Glutamatergic neuron (in vitro differentiated cells): Measurements from ENCODE around the gene MDM4. TPM values are rescaled to one million over a fixed set of nuclear protein-coding genes. Genes with fewer than 3 reads are reported as not detected.

Experiments
- DNase-seq: peaks from one replicate; pipeline ENCODE4 v3.0.0; 2022
- H3K27ac Mint-ChIP-seq: one replicate; pipeline ENCODE4 v1.8.0; 2020; ENCODE audit warnings: mild to moderate bottlenecking, mixed read lengths, inconsistent platforms; ENCODE audit not compliant: unreplicated experiment
- H3K27me3 Mint-ChIP-seq: one replicate; pipeline ENCODE4 v1.8.0; 2020; ENCODE audit warnings: mild to moderate bottlenecking, moderate library complexity, mixed read lengths, inconsistent platforms; ENCODE audit not compliant: unreplicated experiment
- H3K36me3 Mint-ChIP-seq: one replicate; pipeline ENCODE4 v1.8.0; 2020; ENCODE audit warnings: mild to moderate bottlenecking, mixed read lengths, inconsistent platforms; ENCODE audit not compliant: unreplicated experiment
- H3K4me1 Mint-ChIP-seq: one replicate; pipeline ENCODE4 v1.8.0; 2020; ENCODE audit warnings: mild to moderate bottlenecking, low read depth, mixed read lengths, inconsistent platforms; ENCODE audit not compliant: unreplicated experiment
- H3K4me3 Mint-ChIP-seq: one replicate; pipeline ENCODE4 v1.8.0; 2020; ENCODE audit warnings: mild to moderate bottlenecking, mixed read lengths, inconsistent platforms; ENCODE audit not compliant: unreplicated experiment
- H3K9me3 Mint-ChIP-seq: one replicate; pipeline ENCODE4 v1.8.0; 2020; ENCODE audit warnings: mild to moderate bottlenecking, moderate library complexity, mixed read lengths, inconsistent platforms; ENCODE audit not compliant: unreplicated experiment
- total RNA-seq: library from RNA; stranded (reverse); fragmentation: NEBNext Ultra II Directional; extraction: Animal tissue kit (Norgen Biotek cat#: 25700); gene quantifications from one replicate; pipeline ENCODE4 v1.2.1, GENCODE V29; 2021; ENCODE audit not compliant: unreplicated experiment
- TF ChIP-seq, protein P1 (sequence below): fragments of 200-600 bp; sonication (generic); IDR thresholded peaks from one replicate; pipeline ENCODE4 v1.5.0; 2021; ENCODE audit not compliant: partially characterized antibody, unreplicated experiment

MDM4 gene
- total RNA-seq, 1 donor from 2014 or later: 93.9 TPM

DNA sequence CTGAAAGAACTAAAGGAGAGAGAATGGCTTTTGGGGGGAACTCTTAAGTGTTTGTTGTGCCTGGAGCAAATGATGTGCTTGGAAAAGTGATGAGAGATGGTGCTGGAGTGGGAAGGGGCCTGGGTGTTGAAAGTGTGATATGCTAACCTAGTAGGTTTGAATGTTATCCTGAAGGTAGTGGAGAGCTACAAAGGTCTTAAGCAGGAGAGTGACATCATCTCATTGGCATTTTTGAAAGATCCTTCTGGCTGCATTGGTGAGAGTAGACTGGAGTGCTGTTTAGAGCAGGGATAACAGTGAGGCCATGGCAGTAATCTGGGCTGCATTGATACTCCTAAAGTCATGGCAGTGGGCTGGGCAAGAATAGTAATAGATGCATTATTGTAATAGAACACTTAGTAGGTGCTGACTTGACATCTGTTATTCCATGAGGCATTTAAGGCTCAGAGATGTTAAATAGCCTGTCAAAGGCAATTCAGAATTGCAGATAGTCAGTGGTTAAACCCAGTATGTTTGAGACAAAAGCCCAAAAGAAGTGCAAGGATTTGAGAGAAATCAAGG, 44.5 kb downstream of the MDM4 start:
- Mint-ChIP-seq H3K36me3 (no peaks in the 10 kb centered on the region), H3K4me1 (peaks cover 11% of the 10 kb centered on the region), H3K9me3 (peaks cover under 1% of the 10 kb centered on the region), H3K27ac (no peak overlapping the region), H3K4me3 (no peak overlapping the region), H3K27me3 (no peaks in the 10 kb centered on the region)
- TF ChIP-seq, protein P1, sequence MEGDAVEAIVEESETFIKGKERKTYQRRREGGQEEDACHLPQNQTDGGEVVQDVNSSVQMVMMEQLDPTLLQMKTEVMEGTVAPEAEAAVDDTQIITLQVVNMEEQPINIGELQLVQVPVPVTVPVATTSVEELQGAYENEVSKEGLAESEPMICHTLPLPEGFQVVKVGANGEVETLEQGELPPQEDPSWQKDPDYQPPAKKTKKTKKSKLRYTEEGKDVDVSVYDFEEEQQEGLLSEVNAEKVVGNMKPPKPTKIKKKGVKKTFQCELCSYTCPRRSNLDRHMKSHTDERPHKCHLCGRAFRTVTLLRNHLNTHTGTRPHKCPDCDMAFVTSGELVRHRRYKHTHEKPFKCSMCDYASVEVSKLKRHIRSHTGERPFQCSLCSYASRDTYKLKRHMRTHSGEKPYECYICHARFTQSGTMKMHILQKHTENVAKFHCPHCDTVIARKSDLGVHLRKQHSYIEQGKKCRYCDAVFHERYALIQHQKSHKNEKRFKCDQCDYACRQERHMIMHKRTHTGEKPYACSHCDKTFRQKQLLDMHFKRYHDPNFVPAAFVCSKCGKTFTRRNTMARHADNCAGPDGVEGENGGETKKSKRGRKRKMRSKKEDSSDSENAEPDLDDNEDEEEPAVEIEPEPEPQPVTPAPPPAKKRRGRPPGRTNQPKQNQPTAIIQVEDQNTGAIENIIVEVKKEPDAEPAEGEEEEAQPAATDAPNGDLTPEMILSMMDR: no peak
- no peak for DNase-seq

DNA sequence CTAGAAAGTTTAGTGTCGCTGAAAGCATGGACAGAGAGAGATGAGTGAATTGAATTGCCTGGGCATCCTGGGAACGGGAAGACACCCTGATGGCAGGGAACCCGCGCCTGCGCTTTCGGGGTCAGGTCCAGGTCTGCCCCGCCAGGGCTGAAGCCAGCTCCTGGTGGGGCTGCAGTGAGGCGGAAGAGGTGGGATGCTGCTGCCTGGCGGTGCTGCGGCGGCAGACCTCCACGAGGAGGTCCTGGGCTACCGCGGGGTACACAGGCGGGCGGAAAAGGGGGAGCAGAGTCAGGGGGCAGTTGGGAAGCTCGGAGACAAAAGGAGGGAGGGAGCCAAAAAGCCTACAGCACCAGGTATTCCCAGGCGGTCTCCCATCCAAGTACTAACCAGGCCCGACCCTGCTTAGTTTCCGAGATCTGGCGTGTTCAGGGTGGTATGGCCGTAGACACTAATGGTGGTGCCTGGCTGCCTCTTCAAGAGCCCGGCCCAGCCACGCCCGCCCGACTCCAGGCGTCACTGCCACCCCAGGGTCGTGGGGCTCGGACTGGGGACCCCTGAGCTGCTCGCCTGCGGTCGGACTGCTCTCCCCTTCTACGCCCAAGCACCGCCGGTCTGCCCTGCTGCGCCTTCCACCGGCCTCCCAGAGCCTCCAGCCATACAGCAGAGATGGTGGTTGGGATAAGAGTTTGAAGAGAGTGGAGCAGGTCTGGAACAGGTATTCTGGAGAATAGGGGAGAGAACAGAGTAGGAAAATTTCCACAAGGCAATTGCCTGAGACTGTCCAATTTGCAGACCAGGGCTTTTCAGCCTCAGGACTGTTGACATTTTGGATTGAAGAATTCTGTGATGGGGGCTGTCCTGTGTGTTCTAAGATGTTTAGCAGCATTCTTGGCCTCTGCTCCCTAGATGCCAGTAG, 46.1 kb downstream of the MDM4 start:
- Mint-ChIP-seq H3K4me1 (peaks cover 27% of the 10 kb centered on the region), H3K27me3 (no peaks in the 10 kb centered on the region), H3K4me3 (no peak overlapping the region), H3K27ac (no peak overlapping the region), H3K9me3 (peaks cover 3% of the 10 kb centered on the region), H3K36me3 (no peaks in the 10 kb centered on the region)
- TF ChIP-seq, protein P1: no peak
- DNase-seq: no peak

DNA sequence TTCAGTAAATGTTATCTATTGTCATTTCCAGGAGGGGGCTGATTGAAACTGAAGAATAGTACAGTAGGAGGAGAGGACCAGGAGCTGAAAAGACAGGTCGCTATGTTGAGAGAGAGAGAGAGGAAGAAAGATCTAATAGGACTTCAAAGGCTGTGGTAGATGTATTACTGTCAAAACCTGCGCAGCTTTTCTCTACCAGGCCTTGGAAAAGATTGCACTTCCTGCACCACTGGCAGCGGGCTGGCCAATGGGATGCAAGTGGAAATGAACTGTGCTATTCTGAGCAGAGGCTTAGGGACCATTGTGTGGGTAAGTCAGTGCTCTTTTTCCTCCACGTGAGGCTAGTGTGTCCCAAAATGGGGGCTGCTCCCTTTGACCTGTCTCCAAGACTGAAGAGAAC, 47.1 kb downstream of the MDM4 start:
- peaks cover 24% of the 10 kb centered on the region for H3K4me1 Mint-ChIP-seq

DNA sequence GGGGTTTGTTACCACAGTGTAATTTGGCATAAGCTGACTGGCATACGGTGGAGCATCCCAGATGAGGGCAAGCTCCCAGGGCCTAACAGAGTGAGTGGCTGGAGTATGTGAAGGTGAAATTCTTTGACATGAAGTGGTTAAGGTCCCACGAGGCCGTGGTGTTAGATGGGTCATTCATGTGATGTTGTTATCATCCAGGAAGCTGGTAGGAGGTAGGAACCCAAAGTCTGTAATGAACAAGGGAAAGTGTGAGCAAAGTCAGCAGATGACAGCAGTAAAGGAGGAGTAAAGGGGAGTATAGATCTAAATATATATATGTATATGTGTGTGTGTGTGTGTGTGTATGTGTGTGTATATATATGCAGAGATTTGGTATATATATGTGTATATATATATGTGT, 47.6 kb downstream of the MDM4 start:
- H3K9me3 Mint-ChIP-seq: peaks cover 3% of the 10 kb centered on the region
- H3K4me1 Mint-ChIP-seq: peaks cover 28% of the 10 kb centered on the region
- no peaks in the 10 kb centered on the region for H3K36me3 Mint-ChIP-seq
- H3K27me3 Mint-ChIP-seq: no peaks in the 10 kb centered on the region
- TF ChIP-seq, protein P1: no peak
- H3K4me3 Mint-ChIP-seq: no peak overlapping the region
- DNase-seq: no peak
- H3K27ac Mint-ChIP-seq: no peak overlapping the region

More for the DNA sequence above, 47.1 kb downstream of the MDM4 start:
- Mint-ChIP-seq H3K4me3 (no peak overlapping the region), H3K9me3 (peaks cover 3% of the 10 kb centered on the region), H3K27me3 (no peaks in the 10 kb centered on the region), H3K36me3 (no peaks in the 10 kb centered on the region), H3K27ac (no peak overlapping the region)
- TF ChIP-seq, protein P1: no peak
- DNase-seq: no peak

DNA sequence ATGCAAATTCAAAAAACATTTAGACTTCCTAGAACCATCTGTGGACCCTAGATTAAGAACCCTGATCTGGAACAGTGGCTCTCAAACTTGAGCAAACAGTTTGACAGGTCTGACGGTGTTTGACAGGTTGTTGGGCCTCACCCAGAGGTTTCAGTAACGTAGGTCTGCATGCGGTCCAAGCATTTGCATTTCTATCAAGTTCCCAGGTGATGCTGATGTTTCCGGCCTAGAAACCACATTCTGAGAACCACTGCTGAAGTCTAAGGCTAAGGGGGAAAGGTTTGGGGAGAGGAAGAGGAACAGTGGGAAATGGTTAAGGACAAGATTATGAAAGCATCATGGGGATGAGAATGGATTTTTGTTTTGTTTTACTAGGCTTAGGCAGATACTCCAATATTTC, 48.6 kb downstream of the MDM4 start:
- Mint-ChIP-seq H3K27me3 (no peaks in the 10 kb centered on the region), H3K4me1 (peaks cover 34% of the 10 kb centered on the region), H3K27ac (no peak overlapping the region), H3K9me3 (peaks cover 3% of the 10 kb centered on the region), H3K36me3 (no peaks in the 10 kb centered on the region), H3K4me3 (no peak overlapping the region)
- TF ChIP-seq, protein P1: no peak
- DNase-seq: no peak
